ENCODE results near the gene RARS1. TPM values are rescaled to one million over a fixed set of nuclear protein-coding genes. Genes with fewer than 3 reads are reported as not detected.
"Not testable (repeated sequence)": the region's sequence is repeated elsewhere in the genome, so short reads cannot be mapped to it uniquely, and the experiment has no call there.

The RARS1 gene
- total RNA-seq, 2 donors from 2014 or later = 84.9 to 88.6 TPM

DNA sequence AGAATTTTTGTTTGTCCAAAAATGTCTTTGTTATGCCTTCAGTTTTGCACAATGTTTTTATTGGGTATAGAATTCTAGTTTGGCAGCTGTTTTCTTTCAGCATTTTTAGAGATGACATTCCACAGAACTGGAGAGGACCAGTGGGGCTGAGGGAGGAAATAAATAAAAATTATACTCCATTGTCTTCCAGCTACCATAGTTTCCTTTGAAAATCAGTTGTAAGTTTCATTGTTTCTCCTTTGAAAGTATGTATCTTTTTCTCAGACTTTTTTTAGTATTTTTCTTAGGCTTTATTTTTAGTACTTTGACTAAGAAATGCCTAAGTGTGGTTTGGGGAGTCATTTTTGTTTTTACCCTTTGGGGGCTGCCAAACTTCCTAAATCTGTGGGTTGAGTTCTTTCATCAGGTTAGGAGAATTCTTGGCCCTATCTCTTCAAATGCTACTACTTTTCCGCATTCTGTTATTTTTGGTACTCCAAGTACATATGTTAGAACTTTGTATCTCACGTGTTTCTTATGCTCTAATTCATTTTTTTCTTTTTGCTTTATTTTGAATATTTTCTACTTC, 27.7 kb downstream of the RARS1 start:
- Mint-ChIP-seq H3K27ac (no peak overlapping the region), H3K4me3 (no peak overlapping the region)
- ATAC-seq = no peak

DNA sequence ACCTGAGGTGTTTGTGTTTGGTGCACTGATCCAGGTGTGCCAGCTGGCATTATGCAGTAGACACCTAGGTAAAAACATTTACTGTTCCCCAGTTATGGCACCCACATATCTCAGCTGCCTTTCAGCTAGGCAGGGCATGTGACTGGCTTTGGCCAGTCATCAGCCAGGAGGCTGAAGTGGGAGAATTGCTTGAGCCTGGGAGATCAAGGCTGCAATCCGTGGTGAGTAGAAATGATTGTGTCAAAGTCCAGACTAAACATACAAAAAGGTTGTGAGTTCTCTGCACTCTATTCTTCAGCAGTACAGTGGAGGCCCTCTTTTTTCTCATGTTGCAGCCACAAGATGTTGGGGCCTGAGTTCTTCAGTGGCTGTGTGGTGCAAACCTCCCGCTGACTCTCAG, 39.6 kb downstream of the RARS1 start:
- peaks cover 16 to 25% of the 10 kb centered on the region in 2 donors for H3K27me3 Mint-ChIP-seq
- no peak overlapping the region for H3K27ac Mint-ChIP-seq
- ATAC-seq = no peak

More for the DNA sequence above, 27.7 kb downstream of the RARS1 start:
- peaks cover 72% of the 10 kb centered on the region for H3K36me3 Mint-ChIP-seq
- H3K27me3 Mint-ChIP-seq = no peaks in the 10 kb centered on the region
- no peaks in the 10 kb centered on the region for H3K4me1 Mint-ChIP-seq (ENCODE audit: low read depth in 2 of 2)
- H3K9me3 Mint-ChIP-seq = no peaks in the 10 kb centered on the region
- no peak for DNase-seq (ENCODE audit: low spot score)

GRCh38 chr5:168527756-168528295, 41.6 kb downstream of the RARS1 start:
- no peak for ATAC-seq
- Mint-ChIP-seq H3K4me3 (no peak overlapping the region), H3K9me3 (peaks cover 4% of the 10 kb centered on the region), H3K36me3 (peaks cover 6% of the 10 kb centered on the region), H3K27ac (no peak overlapping the region), H3K4me1 (ENCODE audit: low read depth in 2 of 2) (peaks cover 6 to 10% of the 10 kb centered on the region in 2 donors), H3K27me3 (peaks cover 19 to 26% of the 10 kb centered on the region in 2 donors)
- DNase-seq (ENCODE audit: low spot score) = no peak

More for the DNA sequence above, 39.6 kb downstream of the RARS1 start:
- Mint-ChIP-seq H3K9me3 (peaks cover 4% of the 10 kb centered on the region), H3K36me3 (peaks cover 6% of the 10 kb centered on the region), H3K4me3 (no peak overlapping the region), H3K4me1 (ENCODE audit: low read depth in 2 of 2) (peaks cover 6 to 10% of the 10 kb centered on the region in 2 donors)
- no peak for DNase-seq (ENCODE audit: low spot score)

GRCh38 chr5:168528521-168529373, 42.5 kb downstream of the RARS1 start, which contains the start of gene FBLL1:
TSS of gene FBLL1 (plus strand) at chr5:168529305. CDS start at chr5:168529505, 200 bp downstream.
- no peak for DNase-seq (ENCODE audit: low spot score)
- ATAC-seq = peak in 1 of 2 donors; percentile 31
- no peak within 1 kb of the TSS for H3K27ac Mint-ChIP-seq
- peak within 1 kb of the TSS; percentile 68 for H3K4me3 Mint-ChIP-seq
- peaks cover 6% of the 10 kb centered on the region for H3K36me3 Mint-ChIP-seq
- peaks cover 4% of the 10 kb centered on the region for H3K9me3 Mint-ChIP-seq
- H3K27me3 Mint-ChIP-seq = peaks cover 20 to 26% of the 10 kb centered on the region in 2 donors
- peaks cover 6 to 10% of the 10 kb centered on the region in 2 donors for H3K4me1 Mint-ChIP-seq (ENCODE audit: low read depth in 2 of 2)

DNA sequence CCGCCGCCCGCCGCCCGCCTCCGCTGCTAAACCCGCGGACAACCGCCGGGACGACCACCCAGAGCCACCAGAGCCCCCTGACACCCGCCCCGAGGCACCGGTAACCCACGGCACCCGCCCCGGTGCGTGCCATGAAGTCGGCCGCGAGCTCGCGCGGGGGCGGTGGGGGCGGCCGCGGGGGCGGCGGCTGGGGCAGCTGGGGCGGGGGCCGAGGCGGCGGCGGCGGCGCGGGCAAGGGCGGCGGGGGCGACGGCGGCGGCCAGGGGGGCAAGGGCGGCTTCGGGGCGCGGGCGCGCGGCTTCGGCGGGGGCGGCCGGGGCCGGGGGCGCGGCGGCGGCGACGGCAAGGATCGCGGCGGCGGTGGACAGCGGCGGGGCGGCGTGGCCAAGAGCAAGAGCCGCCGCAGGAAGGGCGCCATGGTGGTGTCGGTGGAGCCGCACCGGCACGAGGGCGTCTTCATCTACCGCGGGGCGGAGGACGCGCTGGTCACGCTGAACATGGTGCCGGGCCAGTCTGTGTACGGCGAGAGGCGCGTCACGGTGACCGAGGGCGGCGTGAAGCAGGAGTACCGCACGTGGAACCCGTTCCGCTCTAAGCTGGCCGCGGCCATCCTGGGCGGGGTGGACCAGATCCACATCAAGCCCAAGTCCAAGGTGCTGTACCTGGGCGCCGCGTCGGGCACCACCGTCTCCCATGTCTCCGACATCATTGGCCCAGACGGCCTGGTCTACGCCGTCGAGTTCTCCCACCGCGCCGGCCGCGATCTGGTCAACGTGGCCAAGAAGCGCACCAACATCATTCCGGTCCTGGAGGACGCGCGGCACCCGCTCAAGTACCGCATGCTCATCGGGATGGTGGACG, 43.3 kb downstream of the RARS1 start:
- peaks cover 20 to 26% of the 10 kb centered on the region in 2 donors for H3K27me3 Mint-ChIP-seq
- no peak for DNase-seq (ENCODE audit: low spot score)
- H3K4me3 Mint-ChIP-seq = peak overlapping the region; percentile 68
- H3K27ac Mint-ChIP-seq = no peak overlapping the region
- peaks cover 6 to 10% of the 10 kb centered on the region in 2 donors for H3K4me1 Mint-ChIP-seq (ENCODE audit: low read depth in 2 of 2)
- H3K36me3 Mint-ChIP-seq = peaks cover 6% of the 10 kb centered on the region
- no peak for ATAC-seq
- H3K9me3 Mint-ChIP-seq = peaks cover 4% of the 10 kb centered on the region

GRCh38 chr5:168530621-168531150, 44.4 kb downstream of the RARS1 start:
- H3K4me1 Mint-ChIP-seq (ENCODE audit: low read depth in 2 of 2) = peaks cover 6 to 10% of the 10 kb centered on the region in 2 donors
- ATAC-seq (no peak), DNase-seq (ENCODE audit: low spot score) (no peak)
- H3K4me3 Mint-ChIP-seq = peak overlapping the region; percentile 68
- H3K9me3 Mint-ChIP-seq = peaks cover 4% of the 10 kb centered on the region
- no peak overlapping the region for H3K27ac Mint-ChIP-seq
- H3K27me3 Mint-ChIP-seq = peaks cover 20 to 26% of the 10 kb centered on the region in 2 donors
- peaks cover 6% of the 10 kb centered on the region for H3K36me3 Mint-ChIP-seq

DNA sequence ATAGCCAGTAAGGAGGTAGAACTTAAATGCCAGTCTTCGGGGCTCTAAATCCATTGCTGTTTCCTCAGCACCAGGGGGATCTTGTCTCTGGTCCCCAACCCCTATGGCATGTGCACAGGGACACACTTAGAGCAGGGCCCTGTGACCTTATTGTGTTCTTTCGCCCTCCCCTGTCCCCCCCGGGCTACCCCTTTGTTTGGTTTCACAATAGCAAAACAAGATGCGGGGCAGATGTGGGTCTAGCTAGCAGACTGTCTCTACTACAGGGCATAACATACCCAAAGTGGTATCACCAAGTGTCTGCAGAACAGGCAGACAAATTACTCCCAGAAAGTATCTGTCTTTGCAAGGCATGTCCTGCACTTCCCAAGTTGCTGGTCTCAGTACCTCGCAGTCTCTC, 44.9 kb downstream of the RARS1 start:
- Mint-ChIP-seq H3K9me3 (peaks cover 4% of the 10 kb centered on the region), H3K27ac (no peak overlapping the region), H3K4me3 (no peak overlapping the region), H3K36me3 (peaks cover 6% of the 10 kb centered on the region), H3K4me1 (ENCODE audit: low read depth in 2 of 2) (peaks cover 6 to 10% of the 10 kb centered on the region in 2 donors), H3K27me3 (peaks cover 20 to 26% of the 10 kb centered on the region in 2 donors)
- DNase-seq (ENCODE audit: low spot score) (no peak), ATAC-seq (no peak)

- Mint-ChIP-seq H3K27ac (no peak overlapping the region), H3K4me3 (no peak overlapping the region), H3K4me1 (ENCODE audit: low read depth in 2 of 2) (peaks cover 6 to 10% of the 10 kb centered on the region in 2 donors), H3K36me3 (peaks cover 6% of the 10 kb centered on the region), H3K9me3 (peaks cover 4% of the 10 kb centered on the region), H3K27me3 (peaks cover 20 to 26% of the 10 kb centered on the region in 2 donors)
- no peak for ATAC-seq
- no peak for DNase-seq (ENCODE audit: low spot score)
Observed at GRCh38 chr5:168531987-168532864, 46.0 kb downstream of the RARS1 start.

DNA sequence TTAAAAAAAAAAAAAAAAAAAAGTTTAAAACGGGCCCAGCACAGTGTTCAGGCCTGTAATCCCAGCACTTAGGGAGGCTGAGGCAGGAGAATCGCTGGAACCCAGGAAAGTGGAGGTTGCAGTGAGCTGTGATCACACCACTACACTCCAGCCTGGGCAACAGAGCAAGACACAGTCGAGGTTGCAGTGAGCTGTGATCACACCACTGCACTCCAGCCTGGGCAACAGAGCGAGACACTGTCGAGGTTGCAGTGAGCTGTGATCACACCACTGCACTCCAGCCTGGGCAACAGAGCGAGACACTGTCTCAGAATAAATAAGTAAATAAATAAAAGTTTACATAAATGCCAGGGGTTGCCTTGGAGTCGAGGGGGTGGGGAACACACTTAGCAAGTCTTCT, 48.1 kb downstream of the RARS1 start:
- H3K4me3 Mint-ChIP-seq; DNase-seq (ENCODE audit: low spot score); H3K9me3 Mint-ChIP-seq; ATAC-seq; H3K27ac Mint-ChIP-seq; H3K36me3 Mint-ChIP-seq: not testable (repeated sequence)
- H3K27me3 Mint-ChIP-seq = peaks cover 10 to 17% of the 10 kb centered on the region in 2 donors
- peaks cover 0 to 11% of the 10 kb centered on the region in 2 donors for H3K4me1 Mint-ChIP-seq (ENCODE audit: low read depth in 2 of 2)

DNA sequence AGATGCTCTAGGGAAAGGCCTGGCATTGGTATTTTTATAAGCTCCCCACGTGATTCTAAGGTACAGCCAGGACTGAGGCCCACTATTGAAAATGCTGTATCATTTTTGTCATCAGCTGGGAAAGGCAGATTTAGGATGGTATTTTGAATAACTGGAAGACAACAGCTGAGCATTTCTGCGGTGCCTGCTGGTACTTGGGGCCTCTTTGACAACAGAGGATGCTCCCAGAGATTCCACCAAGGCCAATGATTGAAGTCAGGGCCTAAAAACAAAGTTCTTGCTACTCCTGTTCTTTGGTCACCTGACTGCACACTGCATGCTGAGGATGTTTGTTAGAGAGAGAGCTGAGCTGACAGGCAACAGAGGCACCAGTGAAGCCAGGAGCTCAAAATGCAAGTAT, 50.9 kb downstream of the RARS1 start:
- H3K4me3 Mint-ChIP-seq = no peak overlapping the region

DNA sequence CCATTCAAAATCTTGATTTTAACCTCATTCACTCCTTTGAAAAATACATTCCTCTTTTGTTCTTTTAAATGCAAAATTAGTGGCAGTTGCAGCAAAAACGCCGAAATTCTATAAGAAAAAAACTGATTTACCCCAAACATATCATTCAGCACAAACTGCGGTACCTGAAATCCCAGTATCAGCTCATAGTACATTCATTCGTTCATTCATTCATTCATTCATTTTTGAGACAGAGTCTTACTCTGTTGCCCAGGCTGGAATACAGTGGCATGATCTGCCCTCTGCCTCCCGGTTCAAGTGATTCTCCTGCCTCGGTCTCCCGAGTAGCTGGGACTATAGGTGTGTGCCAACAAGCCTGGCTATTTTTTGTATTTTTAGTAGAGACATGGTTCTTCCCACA, 63.3 kb downstream of the RARS1 start:
- Mint-ChIP-seq H3K4me1 (ENCODE audit: low read depth in 2 of 2) (peaks cover 0 to 17% of the 10 kb centered on the region in 2 donors), H3K36me3 (peaks cover 11% of the 10 kb centered on the region), H3K27ac (no peak overlapping the region), H3K9me3 (no peaks in the 10 kb centered on the region), H3K27me3 (no peaks in the 10 kb centered on the region), H3K4me3 (no peak overlapping the region)
- ATAC-seq (no peak), DNase-seq (ENCODE audit: low spot score) (no peak)

More for the DNA sequence above, 50.9 kb downstream of the RARS1 start:
- DNase-seq (ENCODE audit: low spot score) (no peak), ATAC-seq (no peak)
- Mint-ChIP-seq H3K27me3 (peaks cover 0 to 8% of the 10 kb centered on the region in 2 donors), H3K9me3 (peaks cover 3% of the 10 kb centered on the region), H3K36me3 (no peaks in the 10 kb centered on the region), H3K27ac (no peak overlapping the region), H3K4me1 (ENCODE audit: low read depth in 2 of 2) (peaks cover 0 to 4% of the 10 kb centered on the region in 2 donors)

- Mint-ChIP-seq H3K27ac (no peak overlapping the region), H3K4me3 (no peak overlapping the region), H3K27me3 (no peaks in the 10 kb centered on the region), H3K4me1 (ENCODE audit: low read depth in 2 of 2) (peaks cover 0 to 17% of the 10 kb centered on the region in 2 donors), H3K9me3 (no peaks in the 10 kb centered on the region), H3K36me3 (peaks cover 11% of the 10 kb centered on the region)
- no peak for ATAC-seq
- DNase-seq (ENCODE audit: low spot score) = no peak
Observed at GRCh38 chr5:168550656-168551055, 64.4 kb downstream of the RARS1 start.
